Measurements from ENCODE around the gene PAK5.

DNA sequence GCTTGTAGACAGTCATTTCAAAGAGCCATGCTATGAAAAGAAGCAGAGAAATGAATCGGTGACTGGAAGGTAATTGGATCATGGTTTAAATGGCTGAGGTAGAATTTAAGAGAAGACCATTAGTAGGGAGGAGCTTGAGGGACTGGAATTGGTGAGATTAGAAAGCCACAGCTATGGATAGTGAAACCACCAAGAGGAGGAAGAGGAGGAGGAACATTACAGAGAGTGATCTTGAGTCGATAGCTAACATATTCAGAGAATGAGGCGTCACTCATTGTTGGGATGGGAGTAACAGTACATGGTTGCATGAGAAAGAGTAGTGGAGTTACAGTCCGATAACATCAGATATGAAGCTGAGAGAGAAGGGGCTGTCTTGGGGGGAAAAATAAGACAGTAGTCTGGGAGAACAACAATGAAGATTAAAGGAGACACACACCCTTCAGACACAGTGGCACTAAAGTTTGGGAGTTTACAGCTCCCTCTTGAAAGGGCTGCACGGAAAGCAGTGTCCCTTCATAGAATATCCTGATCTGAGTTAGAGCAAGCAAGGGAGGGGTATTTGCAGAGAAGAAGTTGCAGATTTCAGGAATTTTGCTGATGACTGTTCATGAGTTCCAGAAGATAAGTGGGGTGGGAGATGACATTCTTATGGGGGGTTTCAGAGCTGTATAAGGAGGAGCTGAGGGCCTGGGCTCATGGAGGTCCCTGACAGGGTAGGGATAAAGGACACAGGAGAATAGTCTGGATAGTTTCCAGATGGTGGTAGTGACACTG is 339.6 kb downstream of the PAK5 start:
- TF ChIP-seq, protein P1, sequence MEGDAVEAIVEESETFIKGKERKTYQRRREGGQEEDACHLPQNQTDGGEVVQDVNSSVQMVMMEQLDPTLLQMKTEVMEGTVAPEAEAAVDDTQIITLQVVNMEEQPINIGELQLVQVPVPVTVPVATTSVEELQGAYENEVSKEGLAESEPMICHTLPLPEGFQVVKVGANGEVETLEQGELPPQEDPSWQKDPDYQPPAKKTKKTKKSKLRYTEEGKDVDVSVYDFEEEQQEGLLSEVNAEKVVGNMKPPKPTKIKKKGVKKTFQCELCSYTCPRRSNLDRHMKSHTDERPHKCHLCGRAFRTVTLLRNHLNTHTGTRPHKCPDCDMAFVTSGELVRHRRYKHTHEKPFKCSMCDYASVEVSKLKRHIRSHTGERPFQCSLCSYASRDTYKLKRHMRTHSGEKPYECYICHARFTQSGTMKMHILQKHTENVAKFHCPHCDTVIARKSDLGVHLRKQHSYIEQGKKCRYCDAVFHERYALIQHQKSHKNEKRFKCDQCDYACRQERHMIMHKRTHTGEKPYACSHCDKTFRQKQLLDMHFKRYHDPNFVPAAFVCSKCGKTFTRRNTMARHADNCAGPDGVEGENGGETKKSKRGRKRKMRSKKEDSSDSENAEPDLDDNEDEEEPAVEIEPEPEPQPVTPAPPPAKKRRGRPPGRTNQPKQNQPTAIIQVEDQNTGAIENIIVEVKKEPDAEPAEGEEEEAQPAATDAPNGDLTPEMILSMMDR (IDR thresholded peaks at IDR 0.05): no peak
- TF ChIP-seq POLR2A (IDR thresholded peaks at IDR 0.05): no peak

Measured in Peyer's patch (tissue), 4 donors.